ENCODE results near the gene OR2A2. TPM values are rescaled to one million over a fixed set of nuclear protein-coding genes. Genes with fewer than 3 reads are reported as not detected.

OR2A2 gene
- total and polyA plus RNA-seq, 9 of the 15 experiments (the other 6 are each of a cell fraction or from before 2014, with no cell fraction given), result not detected

GRCh38 chr7:144142187-144142586 is 32.8 kb downstream of the OR2A2 start:
- POLR2A ChIA-PET, result interaction anchor here (1.1 kb wide), 1 partner anchor 29 kb away, joined by 3 read pairs; no protein-coding TSS in a partner anchor
- no peak for FAIRE-seq
- no peaks in the 10 kb centered on the region for H3K36me3 ChIP-seq (ENCODE audit: control insufficient read depth, insufficient read depth, low read length)
- no peak for DNase-seq (ENCODE audit: extremely low read depth in 1 of 4, low spot score in 3 of 4)
- no peaks in the 10 kb centered on the region; the same call in 1 of the 2 replicates for H3K9me3 ChIP-seq (replicated peaks; ENCODE audit: control insufficient read depth, insufficient read depth, low read depth, low read length)
- BruUV-seq (replicated peaks), result no TSS peak
- no peaks in the 10 kb centered on the region for H3K27me3 ChIP-seq (ENCODE audit: control insufficient read depth in 2 of 2, insufficient read depth in 2 of 2, low read length in 2 of 2)
- no peak overlapping the region for H3K4me3 ChIP-seq
- no peak for ATAC-seq
- no peaks in the 10 kb centered on the region for H3K79me2 ChIP-seq (ENCODE audit: control insufficient read depth, insufficient read depth, low read length)
- no peak overlapping the region for H3K9ac ChIP-seq (ENCODE audit: insufficient read depth in 1 of 2, low read depth in 2 of 2, low read length in 2 of 2)
- 0% methylated on average over 3 of the region's 3 CpGs for WGBS (ENCODE audit: insufficient coverage, low coverage, missing lambda C conversion rate)
- no peak overlapping the region for H2AFZ ChIP-seq (ENCODE audit: low read depth, low read length)
- in situ Hi-C loops (cut with MboI), result no loop called here
- intact Hi-C loops (cut with micrococcal nuclease), result no loop called here
- H4K20me1 ChIP-seq (replicated peaks; ENCODE audit: control insufficient read depth, insufficient read depth, low read length), result no peaks in the 10 kb centered on the region
- H3K4me2 ChIP-seq (ENCODE audit: insufficient read depth, low read length), result no peak overlapping the region
- H3K4me1 ChIP-seq (replicated peaks in 1 of 2; ENCODE audit: control insufficient read depth in 2 of 2, insufficient read depth in 2 of 2, low read length in 2 of 2), result no peaks in the 10 kb centered on the region
- CTCF ChIA-PET (ENCODE audit: low intra/inter-chr PET ratio), result no interaction called here
- no peak overlapping the region for H3K27ac ChIP-seq (ENCODE audit: extremely low read depth, low read depth, low read length)
- no peak for TF ChIP-seq LEF1 (IDR thresholded peaks at IDR 0.05)
- no peak for TF ChIP-seq BACH1 (tag; IDR thresholded peaks at IDR 0.05)
- no peak for TF ChIP-seq ZC3H8 (IDR thresholded peaks at IDR 0.05)
- TF ChIP-seq RFX7 (CRISPR knock-in tag; IDR thresholded peaks at IDR 0.05), result no peak
- H3K9me1 ChIP-seq (ENCODE audit: control insufficient read depth, insufficient read depth, low read length), result no peaks in the 10 kb centered on the region

GRCh38 chr7:144144426-144144825 is 35.0 kb downstream of the OR2A2 start:
- ATAC-seq, result no peak
- in situ Hi-C loops (cut with MboI), result no loop called here
- H3K27me3 ChIP-seq (ENCODE audit: control insufficient read depth in 2 of 2, insufficient read depth in 2 of 2, low read length in 2 of 2), result no peaks in the 10 kb centered on the region
- no TSS peak for BruUV-seq (replicated peaks)
- H3K4me3 ChIP-seq, result no peak overlapping the region
- no peaks in the 10 kb centered on the region for H3K4me1 ChIP-seq (replicated peaks in 1 of 2; ENCODE audit: control insufficient read depth in 2 of 2, insufficient read depth in 2 of 2, low read length in 2 of 2)
- H3K36me3 ChIP-seq (ENCODE audit: control insufficient read depth, insufficient read depth, low read length), result no peaks in the 10 kb centered on the region
- H4K20me1 ChIP-seq (replicated peaks; ENCODE audit: control insufficient read depth, insufficient read depth, low read length), result no peaks in the 10 kb centered on the region
- no peak overlapping the region for H3K27ac ChIP-seq (ENCODE audit: extremely low read depth, low read depth, low read length)
- no peak overlapping the region for H3K9ac ChIP-seq (ENCODE audit: insufficient read depth in 1 of 2, low read depth in 2 of 2, low read length in 2 of 2)
- TF ChIP-seq NR2C1 (IDR thresholded peaks at IDR 0.05), result no peak
- TF ChIP-seq NR2C1 (tag; IDR thresholded peaks at IDR 0.05), result no peak
- TF ChIP-seq COPS2 (conservative IDR thresholded peaks at IDR 0.05), result no peak
- TF ChIP-seq ZNF589 (CRISPR knock-in tag; IDR thresholded peaks at IDR 0.05; ENCODE audit: low read depth), result no peak
- no peak for TF ChIP-seq NONO (IDR thresholded peaks at IDR 0.05; ENCODE audit: low read depth in 2 of 2, low read length in 1 of 2)
- no peak for TF ChIP-seq SNAPC5 (CRISPR knock-in tag; IDR thresholded peaks at IDR 0.05)
- TF ChIP-seq STAT5A (IDR thresholded peaks at IDR 0.05; ENCODE audit: borderline replicate concordance, low read length), result no peak
- no peak for DNase-seq (ENCODE audit: extremely low read depth in 1 of 4, low spot score in 3 of 4)
- WGBS (ENCODE audit: insufficient coverage, low coverage, missing lambda C conversion rate), result 2% methylated on average over 3 of the region's 3 CpGs
- ChIA-PET POLR2A (no interaction called here), CTCF (ENCODE audit: low intra/inter-chr PET ratio) (no interaction called here)
- intact Hi-C loops (cut with micrococcal nuclease), result no loop called here
- no peak overlapping the region for H3K4me2 ChIP-seq (ENCODE audit: insufficient read depth, low read length)
- no peaks in the 10 kb centered on the region; the same call in 1 of the 2 replicates for H3K9me3 ChIP-seq (replicated peaks; ENCODE audit: control insufficient read depth, insufficient read depth, low read depth, low read length)
- no peak overlapping the region for H2AFZ ChIP-seq (ENCODE audit: low read depth, low read length)
- no peaks in the 10 kb centered on the region for H3K79me2 ChIP-seq (ENCODE audit: control insufficient read depth, insufficient read depth, low read length)
- FAIRE-seq, result no peak
- no peaks in the 10 kb centered on the region for H3K9me1 ChIP-seq (ENCODE audit: control insufficient read depth, insufficient read depth, low read length)

Data from K562 (cell line).